Activated naive CD4-positive, alpha-beta T cell treated with anti-CD3 and anti-CD28 coated beads, Interleukin-2, amount 50 U/mL, for 72 hours (primary cell): ENCODE measurements around the gene UNC13A. TPM values are rescaled to one million over a fixed set of nuclear protein-coding genes. Genes with fewer than 3 reads are reported as not detected.
A peak's percentile ranks its signal among the peaks of the same experiment; 100 is the strongest.

Source experiments
- ATAC-seq, 2 donors: fragments of 150-1000 bp; cut with Tn5 transposase; 2 replicates each; pipeline ENCODE4 v1.10.0; 2021; ENCODE audit warnings: mild to moderate bottlenecking in 2 of 2, moderate library complexity in 2 of 2
- DNase-seq, 2 donors: peaks; one replicate each; pipeline ENCODE4 v3.0.0; 2021 to 2022; ENCODE audit warnings: low spot score in 2 of 2
- H3K27ac Mint-ChIP-seq, 2 donors: one replicate each; pipeline ENCODE4 v1.8.0; 2022; ENCODE audit warnings: mild to moderate bottlenecking in 2 of 2, mixed read lengths in 2 of 2
- H3K36me3 Mint-ChIP-seq, 2 donors: one replicate each; pipeline ENCODE4 v1.8.0; 2022; ENCODE audit warnings: mixed read lengths in 2 of 2
- H3K9me3 Mint-ChIP-seq, 2 donors: one replicate each; pipeline ENCODE4 v1.8.0; 2022; ENCODE audit warnings: mixed read lengths in 2 of 2
- total RNA-seq, 2 donors: library from RNA; stranded (reverse); gene quantifications; one replicate each; pipeline ENCODE4 v1.2.3, GENCODE V29; 2022

The UNC13A gene
- total RNA-seq, 2 donors from 2014 or later: 0.04 to 0.20 TPM

DNA sequence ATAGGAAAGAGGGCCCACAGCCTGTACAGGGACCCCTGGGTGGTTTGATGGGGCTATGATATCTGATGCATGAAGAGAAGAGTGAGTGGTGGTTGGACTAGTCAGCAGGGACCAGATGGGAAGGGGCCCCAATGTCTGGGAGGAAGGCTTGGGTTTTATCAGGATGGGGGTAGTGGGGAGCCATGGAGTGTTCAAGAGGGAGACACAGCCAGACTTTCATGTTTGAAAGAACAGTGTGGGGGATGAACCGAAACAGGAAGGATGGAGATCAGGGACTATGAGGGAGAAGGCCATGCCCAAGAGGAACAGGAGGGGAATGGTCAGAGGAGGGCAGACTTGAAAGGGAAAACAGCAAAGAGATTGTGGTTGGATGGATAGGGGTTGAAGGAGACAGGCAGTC, 63.1 kb downstream of the UNC13A start:
- Mint-ChIP-seq H3K36me3 (peaks cover 4% of the 10 kb centered on the region in 2 donors), H3K27ac (no peak overlapping the region), H3K9me3 (peaks cover 4 to 11% of the 10 kb centered on the region in 2 donors)
- ATAC-seq (no peak), DNase-seq (no peak)

DNA sequence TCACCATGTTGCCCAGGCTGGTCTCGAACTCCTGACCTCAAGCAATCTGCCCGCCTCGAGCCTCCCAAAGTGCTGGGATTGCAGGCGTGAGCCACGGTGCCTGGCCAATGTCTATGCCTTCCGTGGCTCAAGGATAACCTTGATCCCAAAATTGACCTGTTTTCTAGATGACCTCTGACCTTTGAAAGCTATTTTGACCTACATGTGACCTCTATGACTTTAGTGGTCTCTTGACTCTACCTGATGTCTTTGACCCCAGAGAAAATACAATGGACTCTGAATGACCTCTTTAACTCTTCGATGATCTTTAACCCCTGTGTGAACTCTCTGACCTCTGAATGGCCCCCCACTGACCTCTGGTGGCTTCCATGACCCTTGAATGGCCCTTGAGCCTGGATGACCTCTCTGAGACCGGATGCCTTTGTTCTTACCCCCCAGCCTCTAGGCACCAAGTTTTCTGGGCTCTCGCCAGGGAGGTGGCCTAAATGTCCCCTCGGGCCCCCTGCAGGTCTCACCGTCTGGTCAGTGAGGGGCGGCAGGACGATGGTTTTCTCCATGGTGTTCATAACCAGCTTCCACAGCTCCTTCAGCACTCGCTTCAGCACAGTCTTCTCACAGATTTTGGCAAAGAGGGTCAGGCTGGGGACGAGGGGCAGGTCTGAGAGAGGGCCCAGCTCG, 63.7 kb downstream of the UNC13A start:
- no peak for ATAC-seq

DNA sequence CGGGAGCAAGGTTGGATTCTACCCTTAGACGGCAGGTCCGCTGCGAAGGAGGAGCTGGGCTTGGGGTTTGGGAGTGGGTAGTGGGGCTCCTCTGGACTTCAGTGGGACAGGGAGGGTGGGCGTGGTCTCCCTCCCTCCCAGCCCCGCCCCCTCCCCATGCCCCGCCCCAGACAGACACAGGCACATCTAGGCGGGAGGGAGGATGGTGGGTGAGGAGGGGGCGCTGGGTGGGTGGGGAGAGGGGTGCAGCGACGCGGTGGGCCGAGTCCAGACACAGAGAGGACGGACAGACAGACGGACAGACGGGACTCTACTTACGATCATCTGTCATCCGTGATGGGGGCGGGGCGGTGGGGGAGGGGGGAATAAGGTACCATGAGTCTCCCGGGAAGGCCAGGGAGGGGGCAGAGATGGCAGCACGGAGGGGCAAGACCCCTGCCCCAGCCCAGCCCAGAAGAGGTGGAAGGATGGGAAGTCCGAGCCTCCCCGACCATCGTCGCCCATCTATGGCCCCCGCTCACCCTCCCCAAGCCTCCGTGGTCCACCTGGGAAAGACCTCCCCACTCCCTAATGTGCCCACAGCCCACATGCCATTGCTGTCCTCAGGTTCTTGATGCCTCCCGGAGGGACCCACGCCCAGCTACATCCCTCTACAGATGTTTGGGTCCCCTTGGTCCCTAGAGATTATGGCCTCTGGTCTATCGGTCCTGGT, 64.8 kb downstream of the UNC13A start:
- ATAC-seq: no peak
- H3K36me3 Mint-ChIP-seq: peaks cover 4% of the 10 kb centered on the region in 2 donors

More for the DNA sequence above, 63.7 kb downstream of the UNC13A start:
- Mint-ChIP-seq H3K27ac (no peak overlapping the region), H3K9me3 (peaks cover 4 to 11% of the 10 kb centered on the region in 2 donors), H3K36me3 (peaks cover 4% of the 10 kb centered on the region in 2 donors)
- no peak for DNase-seq

DNA sequence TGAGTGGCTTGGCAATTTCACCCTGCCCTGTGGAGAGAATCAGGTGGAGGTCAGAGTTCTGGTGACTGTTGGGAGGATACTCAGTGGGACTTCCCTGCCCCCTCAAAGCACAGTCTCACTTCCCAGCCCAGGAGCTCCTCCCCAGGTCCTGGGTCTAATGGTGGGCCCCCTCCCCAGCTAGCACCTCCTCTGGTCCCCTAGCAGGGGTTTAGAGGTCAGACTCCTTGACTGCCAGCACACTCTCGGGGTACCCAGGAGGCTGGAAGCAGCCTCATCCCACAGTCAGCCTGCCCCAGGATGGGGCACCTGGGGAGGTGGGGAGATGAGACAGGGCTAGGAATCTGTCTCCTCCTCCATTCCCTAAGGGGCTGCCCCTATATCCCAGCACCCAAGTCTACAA, 67.5 kb downstream of the UNC13A start:
- Mint-ChIP-seq H3K27ac (no peak overlapping the region), H3K9me3 (peaks cover 4 to 11% of the 10 kb centered on the region in 2 donors), H3K36me3 (peaks cover 4% of the 10 kb centered on the region in 2 donors)
- no peak for DNase-seq
- ATAC-seq: no peak

More for the DNA sequence above, 64.8 kb downstream of the UNC13A start:
- no peak for DNase-seq
- Mint-ChIP-seq H3K27ac (no peak overlapping the region), H3K9me3 (peaks cover 4 to 11% of the 10 kb centered on the region in 2 donors)

DNA sequence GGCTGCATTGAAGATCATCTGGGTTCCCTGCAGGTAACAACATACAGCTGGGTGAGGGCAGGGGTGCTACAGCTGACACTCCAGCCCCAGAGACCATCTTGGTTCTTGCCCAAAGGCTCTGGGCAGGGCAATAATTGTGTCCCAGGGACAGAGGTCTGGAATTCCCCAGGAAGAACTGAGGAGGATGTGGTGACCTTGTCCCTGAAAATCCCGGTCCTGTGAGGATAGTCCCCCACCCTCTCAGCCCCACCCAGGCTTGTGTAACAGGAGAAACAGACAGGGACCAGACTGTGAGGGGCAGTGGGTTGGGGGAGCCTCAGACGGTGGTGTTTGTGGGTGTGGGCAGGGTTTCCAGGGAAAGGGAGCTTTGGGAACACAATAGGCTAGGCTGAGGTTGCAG, 69.2 kb downstream of the UNC13A start:
- Mint-ChIP-seq H3K27ac (no peak overlapping the region), H3K9me3 (peaks cover 4 to 11% of the 10 kb centered on the region in 2 donors), H3K36me3 (peaks cover 4% of the 10 kb centered on the region in 2 donors)
- DNase-seq (no peak), ATAC-seq (peak in 1 of 2 donors; percentile 19)

DNA sequence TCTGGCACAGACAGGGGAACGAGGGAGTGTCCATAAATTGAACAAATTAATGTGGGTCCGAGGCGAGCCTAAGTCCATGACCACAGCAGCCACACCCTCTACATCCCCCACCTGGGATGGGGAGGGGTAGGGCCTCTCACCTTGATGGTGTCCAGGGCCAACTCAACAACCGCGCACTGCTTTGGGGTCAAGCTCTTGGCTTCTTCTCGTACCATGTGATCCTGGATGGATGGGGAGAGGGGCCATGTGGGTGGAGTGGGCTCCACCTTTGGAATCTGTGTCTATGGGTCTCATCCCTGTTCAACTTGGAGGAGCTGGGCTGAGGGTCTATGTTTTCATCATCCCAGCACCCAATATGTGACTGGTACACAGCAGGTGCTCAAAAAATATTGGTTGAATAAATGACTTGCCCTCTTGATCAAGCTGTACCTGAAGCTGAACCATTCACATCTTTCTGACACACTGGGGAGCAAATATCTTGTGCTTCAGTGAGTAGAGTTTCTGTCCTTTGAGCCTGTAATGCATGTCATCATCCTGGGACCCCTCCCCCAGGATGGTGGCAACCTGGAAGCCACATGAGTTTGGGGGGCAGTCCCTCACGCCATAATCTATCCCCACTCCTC, 69.8 kb downstream of the UNC13A start:
- DNase-seq (no peak), ATAC-seq (no peak)
- no peak overlapping the region for H3K27ac Mint-ChIP-seq
- peaks cover 4 to 11% of the 10 kb centered on the region in 2 donors for H3K9me3 Mint-ChIP-seq
- peaks cover 4% of the 10 kb centered on the region in 2 donors for H3K36me3 Mint-ChIP-seq

DNA sequence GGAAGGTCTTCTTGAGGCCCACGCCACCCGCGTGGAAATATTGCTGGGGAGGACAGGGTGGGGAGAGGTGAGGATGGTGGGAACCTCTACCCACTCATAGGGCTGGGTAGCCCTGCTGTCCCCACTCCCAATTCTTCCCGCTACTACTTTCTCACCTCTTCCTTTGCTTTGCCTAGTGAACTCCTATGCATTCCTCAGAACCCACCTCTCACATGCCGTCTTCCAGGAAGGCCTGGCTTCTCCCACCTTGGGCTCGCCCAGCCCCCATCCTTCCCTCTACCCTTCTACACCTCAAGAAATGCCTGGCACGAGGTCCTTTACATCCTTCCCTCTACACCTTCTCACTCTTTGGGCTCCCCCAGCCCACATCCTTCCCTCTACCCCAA, 70.4 kb downstream of the UNC13A start:
- Mint-ChIP-seq H3K27ac (no peak overlapping the region), H3K9me3 (peaks cover 4 to 11% of the 10 kb centered on the region in 2 donors), H3K36me3 (peaks cover 4% of the 10 kb centered on the region in 2 donors)
- no peak for ATAC-seq
- no peak for DNase-seq

DNA sequence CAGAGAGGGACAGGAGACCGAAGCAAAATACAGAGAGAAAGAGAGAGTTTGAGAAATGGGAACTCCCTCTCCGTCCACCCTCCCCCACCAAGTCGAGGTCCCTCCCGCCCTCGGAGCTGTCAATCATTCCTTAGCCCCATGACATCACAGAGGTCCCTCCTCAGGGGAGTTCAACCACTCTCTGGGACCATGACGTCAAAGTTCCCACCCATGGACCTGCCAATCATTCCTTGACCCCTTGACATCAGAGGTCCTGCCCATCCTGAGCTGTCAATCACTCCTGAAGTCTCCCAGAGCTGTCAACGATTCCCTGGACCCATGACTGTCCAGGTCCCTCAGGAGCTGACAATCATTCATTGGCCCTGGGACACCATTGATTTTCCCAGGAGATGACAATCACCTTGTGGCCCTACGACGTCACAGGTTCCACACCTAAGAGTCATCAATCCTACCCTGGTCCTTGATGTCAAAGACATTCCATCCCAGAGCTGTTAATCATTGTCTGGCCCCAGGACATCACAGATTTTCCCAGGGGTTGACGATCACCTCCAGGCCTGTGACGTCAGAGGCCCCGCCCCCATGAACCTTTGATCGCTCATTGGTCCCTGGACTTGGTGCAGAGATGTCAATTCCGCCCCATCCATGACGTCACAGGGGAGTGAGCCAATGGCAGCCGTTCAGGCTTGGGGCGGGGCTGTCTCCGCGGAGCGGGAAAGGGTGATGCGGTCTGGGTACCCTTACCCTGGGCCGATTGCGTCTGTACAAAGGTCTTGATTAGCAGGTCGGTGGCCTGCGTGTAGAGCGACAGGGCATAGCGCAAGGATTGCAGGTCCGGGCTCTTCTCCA, 71.0 kb downstream of the UNC13A start:
- H3K9me3 Mint-ChIP-seq: peaks cover 4 to 11% of the 10 kb centered on the region in 2 donors
- ATAC-seq (peak in 1 of 2 donors; percentile 11), DNase-seq (no peak)

DNA sequence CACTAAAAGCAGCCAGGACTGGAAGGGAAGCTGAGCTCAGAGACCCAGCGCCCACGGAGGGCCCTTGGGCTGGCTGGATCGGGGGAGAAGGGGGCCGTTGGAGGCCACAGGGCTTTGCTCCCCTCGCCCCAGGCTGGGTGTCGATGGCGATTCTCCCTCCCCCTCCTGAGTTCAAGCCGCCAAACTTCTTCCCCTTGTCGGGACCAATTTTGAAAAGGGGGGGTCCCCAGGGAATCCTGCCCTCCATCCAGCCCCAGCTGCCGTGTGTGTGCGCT, 71.5 kb downstream of the UNC13A start:
- ATAC-seq (no peak), DNase-seq (no peak)
- Mint-ChIP-seq H3K27ac (no peak overlapping the region), H3K36me3 (peaks cover 2% of the 10 kb centered on the region in 2 donors), H3K9me3 (peaks cover 1 to 7% of the 10 kb centered on the region in 2 donors)

More for the DNA sequence above, 71.0 kb downstream of the UNC13A start:
- H3K36me3 Mint-ChIP-seq: peaks cover 4% of the 10 kb centered on the region in 2 donors
- H3K27ac Mint-ChIP-seq: no peak overlapping the region

DNA sequence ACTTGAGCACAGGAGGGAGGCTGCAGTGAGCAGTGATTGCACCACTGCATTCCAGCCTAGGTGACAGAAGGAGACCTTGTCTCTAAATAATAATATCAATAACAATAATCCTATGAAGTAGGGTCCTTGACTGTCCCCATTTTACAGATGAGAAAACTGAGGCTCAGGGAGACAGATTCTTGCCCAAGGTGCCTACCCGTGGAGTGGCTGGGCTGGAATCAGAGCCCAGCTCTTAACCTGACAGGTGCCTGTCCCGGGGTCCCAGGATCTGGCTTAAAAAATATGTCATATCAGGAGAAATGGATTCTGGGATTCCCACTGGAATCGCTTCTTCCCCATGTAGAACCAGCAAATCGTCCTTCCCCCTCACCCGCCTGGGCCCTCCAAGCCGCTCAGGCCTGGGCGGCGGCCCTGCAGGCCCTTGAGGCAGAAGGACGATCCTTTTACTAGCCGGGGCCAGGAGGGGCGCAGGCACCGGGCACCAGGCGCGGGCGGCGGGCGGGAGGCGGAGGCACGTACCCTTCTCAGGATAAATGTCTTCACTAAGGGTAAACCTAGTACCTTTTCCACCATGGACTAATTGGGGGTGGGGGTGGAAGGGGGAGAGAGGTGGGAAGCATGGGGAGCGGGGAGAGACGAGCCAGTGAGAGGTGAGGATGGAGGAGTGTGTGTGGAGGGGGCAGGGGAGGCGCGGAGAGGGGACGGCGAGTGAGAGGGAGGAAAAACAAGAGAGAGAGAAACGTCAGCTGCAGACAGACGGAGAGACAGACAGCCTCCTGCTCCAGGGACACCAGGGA, 72.1 kb downstream of the UNC13A start:
- ATAC-seq (no peak), DNase-seq (no peak)
- H3K27ac Mint-ChIP-seq: no peak overlapping the region
- H3K9me3 Mint-ChIP-seq: peaks cover 0 to 2% of the 10 kb centered on the region in 2 donors
- H3K36me3 Mint-ChIP-seq: no peaks in the 10 kb centered on the region

DNA sequence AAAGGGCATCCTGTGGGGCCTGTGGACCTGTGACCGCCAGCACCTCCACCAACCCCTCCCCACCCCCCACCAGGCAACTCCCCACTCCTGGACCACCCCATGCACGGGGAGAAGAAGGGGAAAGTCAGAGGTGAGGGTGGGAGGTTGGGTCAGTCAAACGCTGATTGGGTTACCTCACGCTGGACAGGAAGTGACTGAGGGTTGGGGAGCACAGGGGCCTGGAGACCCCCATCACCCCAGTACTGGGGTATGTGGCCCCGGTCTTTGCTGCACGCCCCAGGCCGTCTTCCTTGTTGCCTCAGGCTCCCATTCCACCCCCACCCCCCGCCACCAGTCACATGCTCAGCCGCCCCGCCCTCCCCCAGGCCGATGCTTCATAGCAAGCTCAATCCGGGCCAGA, 73.7 kb downstream of the UNC13A start:
- H3K36me3 Mint-ChIP-seq: no peaks in the 10 kb centered on the region
- H3K27ac Mint-ChIP-seq: no peak overlapping the region
- ATAC-seq (no peak), DNase-seq (no peak)
- peaks cover 0 to 3% of the 10 kb centered on the region in 2 donors for H3K9me3 Mint-ChIP-seq

DNA sequence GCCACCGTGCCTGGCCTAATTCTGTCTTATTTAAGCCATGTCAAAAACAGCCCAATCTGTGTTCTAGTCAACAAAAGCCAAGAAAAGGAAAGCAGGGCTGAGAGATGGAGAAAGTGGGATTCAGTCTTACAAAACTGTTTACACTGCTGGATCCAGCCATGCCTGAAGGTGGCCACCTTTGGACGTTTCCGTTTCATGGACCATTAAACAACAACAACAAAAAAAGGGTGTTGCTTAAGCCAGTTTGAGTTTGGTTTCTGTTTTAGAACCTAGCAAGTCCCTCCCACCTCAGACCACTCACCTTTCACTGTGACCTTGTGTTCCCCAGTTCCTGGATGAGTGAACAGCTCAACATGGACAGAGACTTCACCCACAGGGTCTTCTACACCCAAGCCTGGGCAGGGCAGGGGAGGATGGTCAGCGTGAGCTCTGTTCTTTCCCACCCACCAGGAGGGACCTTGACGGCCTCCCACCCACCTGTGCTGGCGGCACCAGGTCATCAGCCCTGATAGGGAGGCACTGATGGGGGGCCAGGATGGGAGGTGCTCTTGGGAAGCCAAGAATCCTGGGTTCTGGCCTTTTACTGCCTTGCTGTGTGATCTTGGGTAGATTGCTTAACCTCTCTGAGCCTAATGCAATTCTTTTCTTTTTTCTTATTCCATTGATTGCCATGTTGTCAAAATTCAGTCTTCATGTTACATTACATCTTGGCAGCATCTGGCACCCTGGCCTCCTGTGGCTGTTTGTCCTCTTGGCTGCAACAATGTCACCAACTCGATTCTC, 76.5 kb downstream of the UNC13A start:
- DNase-seq (no peak), ATAC-seq (no peak)
- H3K27ac Mint-ChIP-seq: no peak overlapping the region
- no peaks in the 10 kb centered on the region for H3K36me3 Mint-ChIP-seq
- H3K9me3 Mint-ChIP-seq: peaks cover 0 to 5% of the 10 kb centered on the region in 2 donors

DNA sequence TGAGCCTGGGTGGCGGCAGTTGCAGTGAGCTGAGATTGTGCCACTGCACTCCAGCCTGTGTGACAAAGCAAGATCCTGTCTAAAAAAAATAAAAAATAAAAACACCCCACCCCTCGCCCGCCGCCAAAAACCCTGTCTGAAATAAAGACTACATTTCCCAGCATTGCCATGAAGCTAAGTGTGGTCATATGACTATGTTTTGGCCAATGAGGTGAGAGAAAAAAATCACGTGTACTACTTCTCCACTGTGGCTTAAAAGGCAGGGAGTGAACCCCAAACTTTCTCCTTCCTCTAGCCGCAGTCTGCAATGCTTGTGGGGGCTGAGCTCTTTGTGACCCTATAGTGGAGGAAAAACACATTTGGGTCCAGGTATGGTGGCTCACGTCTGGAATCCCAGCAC, 77.8 kb downstream of the UNC13A start:
- DNase-seq (no peak), ATAC-seq (no peak)
- Mint-ChIP-seq H3K36me3 (peaks cover 0 to 4% of the 10 kb centered on the region in 2 donors), H3K27ac (no peak overlapping the region), H3K9me3 (peaks cover 0 to 5% of the 10 kb centered on the region in 2 donors)

DNA sequence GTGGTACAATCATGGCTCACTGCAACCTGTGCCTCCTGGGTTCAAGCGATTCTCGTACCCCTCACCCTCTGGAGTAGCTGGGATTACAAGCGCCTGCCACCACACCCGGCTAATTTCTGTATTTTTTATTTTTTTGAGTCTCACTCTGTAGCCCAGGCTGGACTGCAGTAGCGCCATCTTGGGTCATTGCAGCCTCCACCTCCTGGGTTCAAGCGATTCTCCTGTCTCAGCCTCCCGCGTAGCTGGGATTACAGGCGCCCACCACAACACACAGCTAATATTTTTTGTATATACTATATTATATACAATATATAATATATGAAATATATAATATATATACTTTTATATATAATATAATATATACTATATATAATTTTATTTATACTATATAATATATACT, 80.2 kb downstream of the UNC13A start:
- DNase-seq: no peak
- Mint-ChIP-seq H3K27ac (no peak overlapping the region), H3K36me3 (peaks cover 0 to 4% of the 10 kb centered on the region in 2 donors), H3K9me3 (peaks cover 0 to 5% of the 10 kb centered on the region in 2 donors)
- ATAC-seq: no peak

DNA sequence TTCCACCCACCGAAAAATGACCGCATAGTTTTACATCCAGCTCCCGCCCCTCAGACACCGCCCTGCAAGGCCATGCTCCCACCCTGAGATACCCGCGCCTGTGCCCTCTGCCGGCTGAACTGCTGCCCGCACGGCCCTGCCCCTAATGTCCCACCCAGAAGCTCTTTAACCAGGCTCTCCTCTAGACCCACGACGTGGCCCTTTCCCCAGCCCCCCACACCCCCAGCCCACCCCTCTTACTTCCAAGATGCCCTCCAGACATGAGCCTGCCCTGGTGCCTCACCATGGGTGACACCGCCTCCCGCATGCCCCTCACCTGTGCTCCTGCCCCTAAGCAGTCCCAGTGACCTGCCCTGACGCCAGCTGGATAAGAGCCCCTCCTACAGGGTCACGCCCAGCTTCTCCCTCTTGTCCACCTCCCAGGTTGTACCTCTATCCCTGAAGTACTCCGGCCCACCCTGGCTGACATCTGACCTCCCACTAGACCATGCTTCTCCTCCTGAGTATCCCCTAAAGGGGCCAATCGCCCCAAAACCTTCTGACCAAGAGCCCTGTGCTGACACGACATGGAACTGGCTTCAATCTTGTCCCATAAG, 81.5 kb downstream of the UNC13A start:
- DNase-seq (no peak), ATAC-seq (peak; percentile 49 to 52)
- H3K9me3 Mint-ChIP-seq: peaks cover 0 to 5% of the 10 kb centered on the region in 2 donors
- H3K27ac Mint-ChIP-seq: peak overlapping the region in 1 of 2 donors; percentile 81
- H3K36me3 Mint-ChIP-seq: peaks cover 0 to 4% of the 10 kb centered on the region in 2 donors
